ENCODE results near the gene GABARAP. TPM values are rescaled to one million over a fixed set of nuclear protein-coding genes. Genes with fewer than 3 reads are reported as not detected.

GABARAP gene
- total and polyA plus RNA-seq, 10 of the 15 experiments (the other 5 are each of a cell fraction or from before 2014, with no cell fraction given), result 134 to 613 (median 285) TPM

DNA sequence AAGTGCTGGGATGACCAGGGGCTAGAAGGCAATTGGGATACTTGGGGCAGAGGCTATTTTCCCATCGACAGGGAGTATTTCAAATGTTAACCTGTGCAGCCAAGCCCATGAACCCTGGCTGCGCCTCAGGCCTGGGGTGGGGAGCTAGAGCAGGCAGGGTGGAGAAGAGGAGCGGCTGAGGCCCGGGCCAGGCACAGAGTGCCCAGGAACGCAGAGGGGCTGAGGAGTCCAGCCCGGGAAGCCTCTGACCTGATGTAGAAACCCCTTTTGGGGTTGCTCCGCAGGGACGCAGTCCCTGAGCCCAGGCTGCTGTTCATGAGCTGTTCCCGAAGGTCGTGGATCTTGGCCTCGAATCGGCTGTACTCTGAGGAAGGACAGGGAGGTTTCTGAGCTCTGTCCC is 46.3 kb downstream of the GABARAP start (continued):
- TF ChIP-seq, protein P1, sequence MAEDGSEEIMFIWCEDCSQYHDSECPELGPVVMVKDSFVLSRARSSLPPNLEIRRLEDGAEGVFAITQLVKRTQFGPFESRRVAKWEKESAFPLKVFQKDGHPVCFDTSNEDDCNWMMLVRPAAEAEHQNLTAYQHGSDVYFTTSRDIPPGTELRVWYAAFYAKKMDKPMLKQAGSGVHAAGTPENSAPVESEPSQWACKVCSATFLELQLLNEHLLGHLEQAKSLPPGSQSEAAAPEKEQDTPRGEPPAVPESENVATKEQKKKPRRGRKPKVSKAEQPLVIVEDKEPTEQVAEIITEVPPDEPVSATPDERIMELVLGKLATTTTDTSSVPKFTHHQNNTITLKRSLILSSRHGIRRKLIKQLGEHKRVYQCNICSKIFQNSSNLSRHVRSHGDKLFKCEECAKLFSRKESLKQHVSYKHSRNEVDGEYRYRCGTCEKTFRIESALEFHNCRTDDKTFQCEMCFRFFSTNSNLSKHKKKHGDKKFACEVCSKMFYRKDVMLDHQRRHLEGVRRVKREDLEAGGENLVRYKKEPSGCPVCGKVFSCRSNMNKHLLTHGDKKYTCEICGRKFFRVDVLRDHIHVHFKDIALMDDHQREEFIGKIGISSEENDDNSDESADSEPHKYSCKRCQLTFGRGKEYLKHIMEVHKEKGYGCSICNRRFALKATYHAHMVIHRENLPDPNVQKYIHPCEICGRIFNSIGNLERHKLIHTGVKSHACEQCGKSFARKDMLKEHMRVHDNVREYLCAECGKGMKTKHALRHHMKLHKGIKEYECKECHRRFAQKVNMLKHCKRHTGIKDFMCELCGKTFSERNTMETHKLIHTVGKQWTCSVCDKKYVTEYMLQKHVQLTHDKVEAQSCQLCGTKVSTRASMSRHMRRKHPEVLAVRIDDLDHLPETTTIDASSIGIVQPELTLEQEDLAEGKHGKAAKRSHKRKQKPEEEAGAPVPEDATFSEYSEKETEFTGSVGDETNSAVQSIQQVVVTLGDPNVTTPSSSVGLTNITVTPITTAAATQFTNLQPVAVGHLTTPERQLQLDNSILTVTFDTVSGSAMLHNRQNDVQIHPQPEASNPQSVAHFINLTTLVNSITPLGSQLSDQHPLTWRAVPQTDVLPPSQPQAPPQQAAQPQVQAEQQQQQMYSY (CRISPR knock-in tag; IDR thresholded peaks at IDR 0.05), result no peak
- TF ChIP-seq GATAD2B (conservative IDR thresholded peaks at IDR 0.05; ENCODE audit: low read depth), result no peak

DNA sequence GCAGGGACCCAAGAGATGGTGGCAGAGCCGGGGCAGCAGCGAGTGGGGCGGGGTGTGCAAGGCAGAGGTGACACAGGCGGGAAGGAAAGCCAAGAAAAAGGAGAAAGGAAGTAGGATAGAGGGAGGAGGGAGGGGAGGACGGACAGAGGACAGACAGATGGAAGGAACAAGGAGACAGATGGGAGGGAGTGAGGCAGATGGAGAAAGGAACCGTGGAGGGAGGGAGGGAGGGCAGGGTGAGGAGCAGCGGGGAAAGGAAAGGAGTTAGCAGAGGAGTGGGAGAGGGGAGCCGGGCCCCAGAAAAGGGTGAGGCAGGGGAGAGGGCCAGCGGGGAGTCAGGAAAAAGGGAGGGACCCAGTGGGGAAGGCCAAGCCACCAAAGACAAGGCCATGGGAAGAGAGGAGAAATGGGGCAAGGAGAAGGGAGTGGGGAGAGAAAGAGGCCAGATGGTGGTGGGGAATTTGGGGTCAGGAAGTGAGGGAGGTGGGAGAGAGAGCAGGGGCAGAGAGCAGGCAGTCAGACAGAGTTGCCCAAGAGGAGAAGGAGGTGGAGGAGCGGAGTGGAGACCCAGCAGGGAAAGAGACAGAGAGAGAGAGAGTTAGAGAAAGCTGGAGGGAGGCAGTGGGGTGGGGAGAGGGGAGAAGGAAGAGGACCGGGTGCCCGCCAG is 49.8 kb downstream of the GABARAP start:
- no peaks in the 10 kb centered on the region for H3K27me3 ChIP-seq (replicated peaks in 1 of 2; ENCODE audit: control insufficient read depth in 2 of 2, insufficient read depth in 2 of 2, low read length in 1 of 2)
- no peak for ATAC-seq
- in situ Hi-C loops (cut with MboI) (no loop called here), intact Hi-C loops (cut with micrococcal nuclease; ENCODE audit: unreplicated experiment) (no loop called here)
- no peaks in the 10 kb centered on the region for H4K20me1 ChIP-seq (ENCODE audit: control insufficient read depth, insufficient read depth)
- no peaks in the 10 kb centered on the region for H3K79me2 ChIP-seq (ENCODE audit: control insufficient read depth, insufficient read depth, low read length)
- no peak for FAIRE-seq
- no peaks in the 10 kb centered on the region for H3K9me3 ChIP-seq (replicated peaks; ENCODE audit: control insufficient read depth, insufficient read depth, low read length)
- no peak overlapping the region for H2AFZ ChIP-seq (ENCODE audit: control insufficient read depth, low read depth, low read length)
- H3K4me1 ChIP-seq (ENCODE audit: control insufficient read depth, insufficient read depth, low read length), result no peaks in the 10 kb centered on the region
- ChIA-PET SMC1A (ENCODE audit: uncharacterized antibody, unreplicated experiment) (no interaction called here), CTCF (no interaction called here), POLR2A (no interaction called here), RAD21 (ENCODE audit: unreplicated experiment) (no interaction called here)
- H3K27ac ChIP-seq (ENCODE audit: control insufficient read depth, insufficient read depth), result no peak overlapping the region
- 50% methylated on average over 6 of the region's 12 CpGs for WGBS (ENCODE audit: insufficient coverage, insufficient replicate concordance, low lambda C conversion rate, missing lambda C conversion rate)
- H3K4me2 ChIP-seq (ENCODE audit: control insufficient read depth, insufficient read depth), result no peak overlapping the region
- no peaks in the 10 kb centered on the region for H3K36me3 ChIP-seq (ENCODE audit: control insufficient read depth in 2 of 2, insufficient read depth in 2 of 2, low read length in 1 of 2)
- DNase-seq (ENCODE audit: low read depth, low spot score), result no peak
- TF ChIP-seq, protein P2, sequence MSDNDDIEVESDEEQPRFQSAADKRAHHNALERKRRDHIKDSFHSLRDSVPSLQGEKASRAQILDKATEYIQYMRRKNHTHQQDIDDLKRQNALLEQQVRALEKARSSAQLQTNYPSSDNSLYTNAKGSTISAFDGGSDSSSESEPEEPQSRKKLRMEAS (IDR thresholded peaks at IDR 0.05; ENCODE audit: low read depth, low read length), result no peak
- TF ChIP-seq FOS (IDR thresholded peaks at IDR 0.05; ENCODE audit: borderline replicate concordance, extremely low read depth, insufficient read length) (no peak), DPF2 (IDR thresholded peaks at IDR 0.05) (no peak), NFIC (IDR thresholded peaks at IDR 0.05; ENCODE audit: low read depth, low read length) (no peak), CREM (IDR thresholded peaks at IDR 0.05; ENCODE audit: low read depth) (no peak), HCFC1 (IDR thresholded peaks at IDR 0.05; ENCODE audit: low read length) (no peak)
- TF ChIP-seq, protein P3, sequence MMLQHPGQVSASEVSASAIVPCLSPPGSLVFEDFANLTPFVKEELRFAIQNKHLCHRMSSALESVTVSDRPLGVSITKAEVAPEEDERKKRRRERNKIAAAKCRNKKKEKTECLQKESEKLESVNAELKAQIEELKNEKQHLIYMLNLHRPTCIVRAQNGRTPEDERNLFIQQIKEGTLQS (IDR thresholded peaks at IDR 0.05; ENCODE audit: borderline replicate concordance, extremely low read depth, low read depth, low read length), result no peak
- no TSS peak for BruUV-seq (replicated peaks)
- H3K9ac ChIP-seq (ENCODE audit: control insufficient read depth, insufficient read depth, low read length), result no peak overlapping the region
- H3K4me3 ChIP-seq, result no peak overlapping the region

All from GM12878 (cell line).